H1 (cell line): ENCODE data around the gene NUS1. TPM values are rescaled to one million over a fixed set of nuclear protein-coding genes. Genes with fewer than 3 reads are reported as not detected.

Experiments used
- GABPA ChIP-seq: IDR thresholded peaks from 2 replicates; pipeline ENCODE4 v1.6.1; 2011; ENCODE audit warnings: mild to moderate bottlenecking, low read length, moderate library complexity, borderline replicate concordance; ENCODE audit not compliant: insufficient read depth
- KDM5A ChIP-seq: fragments of 200-600 bp; IDR thresholded peaks from 2 replicates; pipeline ENCODE4 v1.7.1; 2012; ENCODE audit warnings: mild to moderate bottlenecking, low read length, inconsistent platforms, mixed read lengths
- USF2 ChIP-seq: IDR thresholded peaks from 2 replicates; pipeline ENCODE4 v1.6.1; 2011; ENCODE audit warnings: low read length, improper control_type of control experiment
- polyA plus RNA-seq, 7 experiments: library from polyadenylated mRNA; depleted of rRNA in 3 of 7; stranded (reverse) in 5 of 7; unstranded in 2 of 7; fragments of >200 nt in 5 of 7; fragments of 200-250 nt in 2 of 7; gene quantifications; 1 replicate in 5 of 7; 2 replicates in 1 of 7; 4 replicates in 1 of 7; pipeline versions ENCODE4 v1.2.1 to v1.2.3, GENCODE V29; 2011 to 2013; ENCODE audit warnings: missing spikeins in 2 of 7, mixed read lengths in 2 of 7
- total RNA-seq: library from RNA; stranded (reverse); fragmentation: NEBNext Ultra II Directional; extraction: Animal tissue kit (Norgen Biotek cat#: 25700); gene quantifications from 2 replicates; pipeline ENCODE4 v1.2.1, GENCODE V29; 2021

The NUS1 gene
- total and polyA plus RNA-seq, 2 of the 8 experiments (the other 6 are each of a cell fraction or from before 2014, with no cell fraction given): 20.7 to 77.7 TPM

- no peak for TF ChIP-seq KDM5A
- no peak for TF ChIP-seq USF2
- no peak for TF ChIP-seq GABPA
Measured at GRCh38 chr6:117728626-117729025, 53.4 kb downstream of the NUS1 start (continued).
